GM18868 (cell line): ENCODE measurements around the gene CFAP299.

Experiments used
- ATAC-seq: cut with Tn5 transposase; IDR thresholded peaks from one replicate; pipeline ENCODE4 v1.9.1; 2021; ENCODE audit warnings: mild to moderate bottlenecking, moderate library complexity; ENCODE audit not compliant: unreplicated experiment

Gene CFAP299

DNA sequence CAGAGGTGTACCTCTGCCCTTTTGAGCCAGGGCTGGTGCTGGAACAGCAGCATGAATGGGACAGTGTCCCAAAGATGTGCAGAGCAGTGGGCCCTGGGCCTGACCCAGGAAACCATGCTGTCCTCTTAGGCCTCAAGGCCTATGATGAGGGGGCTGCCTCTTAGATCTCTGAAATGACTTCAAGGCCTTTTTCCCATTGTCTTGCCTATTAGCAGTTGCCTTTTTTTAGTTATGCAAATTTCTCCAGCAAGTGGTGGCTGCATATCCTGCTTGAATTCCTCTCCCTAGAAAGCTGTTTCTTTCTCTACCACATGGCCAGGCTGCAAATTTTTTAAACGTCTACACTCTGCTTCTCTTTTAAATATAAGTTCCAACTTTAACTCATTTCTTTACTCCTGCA, 160.3 kb downstream of the CFAP299 start:
- ATAC-seq = no peak

- ATAC-seq = no peak
Measured at GRCh38 chr4:80498725-80499124, 163.2 kb downstream of the CFAP299 start.

DNA sequence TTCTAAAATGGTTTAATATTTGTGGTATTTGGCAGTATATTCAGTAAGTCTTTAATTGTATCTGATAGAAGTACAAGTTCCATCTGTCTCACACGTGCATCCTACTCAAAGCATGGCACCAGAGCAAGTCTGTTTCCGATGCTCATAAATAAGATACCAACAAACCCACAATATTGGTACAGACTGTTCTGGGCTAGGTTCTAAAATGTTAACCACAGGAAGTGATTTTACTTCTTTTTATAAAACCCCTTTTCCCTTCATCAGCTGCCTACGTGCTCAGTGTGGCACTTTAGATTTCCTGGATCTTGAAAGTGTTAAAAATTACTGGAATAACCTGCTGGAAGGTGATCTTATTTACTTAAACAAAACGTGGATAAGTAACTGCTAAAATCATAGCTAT, 165.1 kb downstream of the CFAP299 start:
- peak; percentile 47 for ATAC-seq

DNA sequence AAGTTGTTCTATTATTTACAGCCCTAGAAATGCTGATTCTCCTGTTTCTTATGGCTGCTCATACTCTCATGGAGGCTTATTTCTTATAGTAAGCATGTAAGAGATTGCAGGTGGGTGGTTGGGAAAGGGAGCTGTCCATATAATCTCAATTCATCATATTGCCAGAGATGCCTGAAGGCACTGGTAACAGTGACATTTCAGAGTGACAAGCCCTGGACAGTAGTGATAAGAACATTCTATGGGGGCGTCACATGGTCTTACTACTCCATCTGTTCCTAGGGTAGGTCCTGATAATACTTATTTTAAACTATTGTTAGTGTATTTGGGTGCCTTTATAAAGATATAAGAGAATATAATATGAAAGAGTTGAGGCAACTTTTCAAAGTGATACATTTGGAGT, 171.5 kb downstream of the CFAP299 start:
- ATAC-seq = peak; percentile 7

DNA sequence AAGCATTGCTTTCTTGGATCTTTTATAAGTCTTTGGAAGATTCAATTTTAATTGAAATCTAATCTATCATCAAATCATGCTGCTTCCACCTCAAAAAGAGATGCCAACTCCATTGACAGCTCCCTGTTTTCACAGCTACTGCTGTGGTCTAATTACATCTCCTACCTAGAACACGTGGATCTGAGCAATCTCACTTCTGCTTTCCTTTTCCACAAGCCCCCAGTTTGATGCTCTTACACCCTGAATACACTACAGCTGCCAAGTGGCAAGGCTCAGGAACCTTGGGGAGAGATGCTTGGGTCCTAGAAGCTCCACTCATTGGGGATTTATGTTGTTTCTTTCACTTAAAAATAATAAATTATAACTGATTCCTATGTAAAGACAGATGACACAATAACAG, 172.0 kb downstream of the CFAP299 start:
- peak; percentile 98 for ATAC-seq

DNA sequence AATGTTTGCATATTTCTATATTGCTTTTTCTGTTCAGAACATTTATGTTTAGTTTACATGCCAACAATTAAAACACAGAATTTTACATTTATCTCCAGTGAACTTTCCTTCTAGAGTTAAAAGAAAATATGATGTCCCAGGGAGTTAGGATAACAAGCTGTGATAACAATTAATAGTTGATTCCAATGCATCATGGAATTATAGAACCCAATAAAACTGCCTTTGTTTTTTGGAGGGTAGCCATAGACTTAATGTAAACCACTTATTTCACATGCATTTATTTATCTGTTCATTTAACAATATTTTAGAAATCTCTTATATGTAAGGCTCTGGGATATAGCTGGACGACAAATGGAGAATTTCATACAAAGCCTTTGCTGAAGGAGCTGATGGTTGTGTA, 180.0 kb downstream of the CFAP299 start:
- ATAC-seq = no peak

- peak; percentile 98 for ATAC-seq
Measured at GRCh38 chr4:80521438-80521837, 185.9 kb downstream of the CFAP299 start.

GRCh38 chr4:80526697-80527096, 191.2 kb downstream of the CFAP299 start:
- ATAC-seq = no peak

DNA sequence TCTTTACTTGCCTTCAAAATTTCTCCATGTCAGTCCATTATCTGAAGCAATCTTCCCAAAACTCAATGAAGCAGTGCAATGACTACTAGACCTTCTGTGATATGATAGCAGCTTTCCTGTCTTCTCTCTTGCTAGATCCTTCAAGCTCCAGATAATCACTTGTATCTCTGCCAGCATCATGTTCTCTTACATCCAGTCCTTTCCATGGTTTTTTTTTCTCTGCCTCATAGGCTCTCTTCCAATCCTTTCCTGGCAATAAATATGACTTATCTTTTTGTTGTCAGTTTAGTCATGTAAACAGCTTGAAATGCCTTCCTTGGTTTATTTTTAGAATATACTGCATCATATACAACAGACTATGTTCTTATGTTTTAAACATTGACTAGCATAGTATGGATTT, 193.5 kb downstream of the CFAP299 start:
- ATAC-seq = no peak

DNA sequence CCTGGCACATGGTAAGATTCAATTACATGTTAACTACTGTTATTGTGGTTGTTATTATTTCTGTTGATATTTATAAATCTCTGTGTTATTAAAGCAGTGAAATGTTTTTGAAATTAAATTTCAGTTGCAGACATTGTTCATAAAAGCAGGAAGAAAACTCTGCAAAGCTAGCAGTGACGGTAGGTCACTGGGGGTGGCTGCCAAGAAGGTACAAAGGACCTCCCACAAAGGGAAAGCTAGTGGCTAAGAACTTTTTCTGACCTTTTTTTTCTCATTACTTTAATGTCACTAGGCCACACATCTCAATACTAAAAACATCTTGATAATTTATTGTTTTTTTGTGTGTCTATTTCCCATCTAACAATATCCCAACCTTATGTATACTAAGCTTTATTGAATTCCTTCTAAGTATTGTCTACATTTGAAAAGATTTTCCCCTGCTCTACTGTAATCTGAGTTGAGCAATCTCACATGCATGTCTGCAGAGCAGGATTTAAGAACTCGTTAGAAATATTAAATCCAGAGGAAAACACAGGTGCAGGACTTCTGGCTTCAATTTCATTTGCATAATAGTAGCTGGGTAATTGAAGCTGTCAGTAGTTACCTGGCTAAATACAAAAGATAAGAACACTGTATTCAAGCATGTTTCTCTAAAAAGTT, 197.3 kb downstream of the CFAP299 start:
- ATAC-seq = no peak

DNA sequence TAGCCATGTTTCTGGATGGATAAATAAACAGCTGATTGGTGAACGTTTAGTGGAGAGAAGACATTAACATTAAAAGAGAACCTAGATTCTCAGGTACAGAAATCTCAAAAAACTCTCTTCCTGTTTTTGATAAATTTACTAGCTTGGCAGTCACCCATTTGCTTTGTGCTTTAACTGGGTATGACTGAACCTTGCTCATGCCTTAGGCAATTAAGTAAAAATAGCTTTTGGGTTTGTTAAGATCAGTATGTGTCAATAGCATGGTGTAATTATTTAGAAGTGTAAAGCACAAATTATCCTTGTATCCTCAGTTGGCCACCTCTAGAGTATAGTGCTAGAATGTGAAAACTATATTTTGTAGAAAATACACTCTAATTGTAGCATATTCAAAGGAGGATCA, 200.0 kb downstream of the CFAP299 start:
- no peak for ATAC-seq

GRCh38 chr4:80538276-80538926, 202.9 kb downstream of the CFAP299 start:
- ATAC-seq = no peak

DNA sequence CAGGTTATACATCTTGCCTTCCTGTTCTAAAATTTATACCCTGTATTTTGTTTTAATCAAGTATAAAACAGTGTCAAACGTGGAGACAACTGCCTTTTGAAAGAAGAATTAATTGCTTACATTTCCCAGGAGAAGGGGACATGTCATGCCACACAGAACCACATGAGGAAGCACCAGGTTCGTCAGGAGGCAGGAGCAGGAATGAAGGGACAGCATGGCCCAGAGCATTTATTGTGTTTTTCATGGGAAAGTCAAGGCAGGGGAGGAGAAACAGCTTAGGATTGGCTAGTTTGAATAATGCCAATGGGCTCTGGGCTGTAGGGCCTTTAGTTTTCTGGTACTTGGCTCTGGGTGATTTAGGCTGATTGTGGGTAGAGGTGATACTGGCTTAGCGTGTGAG, 203.7 kb downstream of the CFAP299 start:
- ATAC-seq = no peak

DNA sequence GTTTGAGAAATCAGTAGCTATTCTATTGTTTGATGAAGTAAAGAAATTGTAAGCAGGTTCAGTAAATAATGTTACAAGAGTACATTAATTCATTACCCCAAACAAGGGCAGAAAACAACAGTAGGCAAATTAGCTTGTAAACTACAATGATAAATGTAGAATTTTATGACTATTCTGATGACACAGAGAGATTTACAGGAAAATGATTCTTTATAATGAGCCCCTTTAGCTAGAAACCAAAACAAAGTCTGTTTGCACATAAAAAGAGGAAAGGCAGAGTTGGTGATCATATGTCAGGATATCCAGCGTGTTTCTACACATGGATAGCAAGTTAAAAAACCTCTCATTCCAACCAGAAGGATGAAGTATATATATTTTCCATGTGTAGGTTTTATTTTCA, 204.8 kb downstream of the CFAP299 start:
- ATAC-seq = peak; percentile 8

DNA sequence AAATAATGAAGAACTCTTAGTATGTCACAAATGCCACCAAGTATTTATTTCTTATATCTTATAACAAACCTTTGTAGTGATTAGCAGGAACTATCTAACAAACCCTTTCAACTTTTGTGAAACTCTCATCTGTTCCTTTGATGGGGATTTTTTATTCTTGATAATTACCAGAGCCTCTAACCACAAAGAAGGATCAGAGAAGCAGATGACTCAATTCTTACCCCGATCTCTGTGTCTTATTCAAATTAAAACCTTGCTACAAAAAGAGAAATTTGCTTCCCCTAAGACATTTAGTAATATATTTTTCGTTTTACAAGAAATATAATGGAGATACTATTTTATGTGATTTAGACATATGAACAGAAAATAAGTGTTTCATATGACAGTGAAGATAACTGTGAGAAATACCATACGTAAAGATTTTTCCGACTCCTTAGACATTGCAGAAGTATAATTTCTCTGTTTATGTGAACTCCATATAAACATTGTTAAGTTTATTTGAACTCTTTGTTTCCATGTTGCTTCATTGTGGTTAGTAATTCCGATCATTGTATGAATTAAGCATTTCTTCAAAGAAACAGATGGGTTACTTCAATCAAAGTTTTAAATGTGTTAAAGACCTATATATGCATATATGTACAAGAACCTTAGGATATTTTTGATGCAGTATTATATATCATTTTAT, 205.4 kb downstream of the CFAP299 start:
- ATAC-seq = peak; percentile 98

GRCh38 chr4:80542747-80543146, 207.2 kb downstream of the CFAP299 start:
- no peak for ATAC-seq

GRCh38 chr4:80560337-80560736, 224.8 kb downstream of the CFAP299 start:
- ATAC-seq = no peak

GRCh38 chr4:80566203-80566872, 230.8 kb downstream of the CFAP299 start:
- no peak for ATAC-seq

GRCh38 chr4:80568891-80569290, 233.4 kb downstream of the CFAP299 start:
- ATAC-seq = no peak

- no peak for ATAC-seq
Measured at GRCh38 chr4:80576796-80577195, 241.3 kb downstream of the CFAP299 start.

DNA sequence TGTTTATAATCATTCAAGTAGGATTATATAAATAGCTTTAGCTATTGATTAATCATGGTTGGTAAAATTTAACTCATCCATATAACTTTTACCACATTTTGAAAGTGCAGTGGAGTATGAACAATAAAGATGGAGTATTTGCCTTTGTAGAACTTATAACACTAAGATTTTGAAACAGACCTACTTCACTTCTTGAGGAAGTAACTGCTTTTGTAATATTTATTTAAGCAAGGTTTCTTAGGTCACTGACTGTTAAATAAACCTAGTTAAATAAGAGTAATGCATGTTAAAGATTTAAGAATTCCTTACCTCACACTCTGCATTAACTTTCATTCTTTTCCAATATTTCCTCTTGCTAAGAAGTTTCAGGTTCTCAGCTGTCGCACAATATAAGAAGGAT, 242.5 kb downstream of the CFAP299 start:
- ATAC-seq = no peak

GRCh38 chr4:80585542-80585941, 250.0 kb downstream of the CFAP299 start:
- ATAC-seq = no peak
